NCI-H128 (cell line): Measurements from ENCODE around the gene DEFB125.
"Not testable (repeated sequence)": the region's sequence is repeated elsewhere in the genome, so short reads cannot be mapped to it uniquely, and the experiment has no call there.

Experiments
- DNase-seq: peaks from one replicate; lab custom pipeline; 2025; ENCODE audit not compliant: unreplicated experiment; lab: John Stamatoyannopoulos, UW

Gene DEFB125

GRCh38 chr20:87401-87800, at the start of gene DEFB125:
Gene DEFB125, plus strand, starts transcription at chr20:87672. Its CDS starts 38 bp downstream, at chr20:87710.
- no peak for DNase-seq

DNA sequence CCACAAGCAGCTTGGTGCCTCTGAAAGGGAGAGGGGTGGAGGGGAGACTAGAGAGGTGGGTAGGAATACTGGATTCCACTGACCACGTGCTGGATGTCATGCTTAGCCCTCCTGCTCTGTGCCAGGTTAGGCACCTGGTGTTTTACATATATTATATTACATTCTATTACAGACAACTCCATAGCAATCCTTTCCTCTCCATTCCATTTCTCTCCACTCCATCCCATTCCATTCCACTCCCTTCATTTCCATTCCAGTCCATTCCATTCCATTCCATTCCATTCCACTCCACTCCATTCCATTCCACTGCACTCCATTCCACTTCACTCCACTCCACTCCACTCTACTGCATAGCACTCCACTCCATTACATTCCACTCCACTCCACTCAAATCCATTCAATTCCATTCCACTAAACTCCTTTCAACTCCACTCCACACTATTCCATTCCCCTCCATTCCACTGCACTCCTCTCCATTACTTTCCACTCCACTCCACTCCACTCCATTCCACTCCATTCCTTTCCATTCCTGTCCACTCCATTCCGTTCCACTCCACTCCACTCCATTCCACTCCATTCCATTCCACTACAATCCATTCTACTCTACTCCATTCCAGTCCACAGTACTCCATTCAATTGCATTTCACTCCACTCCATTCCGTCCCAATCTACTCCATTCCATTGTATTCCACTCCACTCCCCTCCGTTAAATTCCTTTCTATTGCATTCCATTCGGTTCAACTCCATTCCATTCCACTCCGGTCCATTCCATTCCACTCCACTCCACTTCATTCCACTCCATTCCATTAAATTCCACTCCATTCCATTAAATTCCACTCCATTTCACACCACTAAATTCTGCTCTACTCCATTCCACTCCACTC, 27.2 kb upstream of the DEFB125 start:
- DNase-seq = no peak

GRCh38 chr20:61230-61629, 26.2 kb upstream of the DEFB125 start:
- no peak for DNase-seq

- no peak for DNase-seq
Measured at GRCh38 chr20:61757-62156, 25.7 kb upstream of the DEFB125 start.

GRCh38 chr20:62487-62886, 25.0 kb upstream of the DEFB125 start:
- DNase-seq = no peak

DNA sequence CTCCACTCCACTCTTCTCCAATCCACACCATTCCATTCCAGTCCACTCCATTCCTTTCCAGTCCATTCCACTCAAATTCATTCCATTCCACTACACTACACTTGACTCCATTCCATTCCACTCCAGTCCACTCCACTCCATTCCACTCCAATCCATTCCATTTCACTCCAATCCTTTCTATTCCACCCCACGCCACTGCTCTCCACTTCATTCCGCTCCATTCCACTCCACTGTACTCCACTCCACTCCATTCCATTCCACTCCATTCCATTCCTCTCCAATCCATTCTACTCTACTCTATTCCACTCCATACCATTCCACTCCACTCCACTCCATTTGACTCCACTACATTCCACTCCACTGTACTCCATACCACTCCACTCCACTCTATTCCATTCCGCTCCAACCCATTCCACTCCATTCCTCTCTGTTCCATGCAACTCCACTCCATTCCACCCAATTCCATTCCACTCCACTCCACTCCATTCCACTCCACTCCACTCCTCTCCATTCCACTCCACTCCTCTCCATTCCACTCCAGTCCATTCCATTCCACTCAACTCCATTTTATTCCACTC, 23.4 kb upstream of the DEFB125 start:
- no peak for DNase-seq

DNA sequence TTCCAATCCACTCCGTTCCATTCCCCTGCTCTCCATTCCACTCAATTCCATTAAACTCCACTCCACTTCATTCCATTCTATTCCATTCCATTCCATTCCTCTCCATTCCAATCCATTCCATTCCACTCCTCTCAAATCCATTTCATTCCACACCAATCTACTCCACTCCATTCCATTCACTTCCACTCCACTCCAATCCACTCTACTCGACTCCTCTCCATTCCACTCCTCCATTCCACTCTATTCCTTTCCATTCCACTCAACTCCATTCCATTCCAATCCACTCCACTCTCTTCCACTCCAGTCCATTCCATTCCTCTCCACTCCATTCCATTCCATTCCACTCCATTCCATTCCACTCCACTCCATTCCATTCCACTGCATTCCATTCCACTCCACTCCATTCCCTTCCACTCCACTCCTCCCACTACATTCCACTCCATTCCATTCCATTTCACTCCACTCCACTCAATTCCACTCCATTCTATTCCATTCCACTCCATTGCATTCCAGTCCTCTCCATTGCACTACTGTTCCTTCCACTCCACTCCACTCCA, 22.6 kb upstream of the DEFB125 start:
- no peak for DNase-seq

DNA sequence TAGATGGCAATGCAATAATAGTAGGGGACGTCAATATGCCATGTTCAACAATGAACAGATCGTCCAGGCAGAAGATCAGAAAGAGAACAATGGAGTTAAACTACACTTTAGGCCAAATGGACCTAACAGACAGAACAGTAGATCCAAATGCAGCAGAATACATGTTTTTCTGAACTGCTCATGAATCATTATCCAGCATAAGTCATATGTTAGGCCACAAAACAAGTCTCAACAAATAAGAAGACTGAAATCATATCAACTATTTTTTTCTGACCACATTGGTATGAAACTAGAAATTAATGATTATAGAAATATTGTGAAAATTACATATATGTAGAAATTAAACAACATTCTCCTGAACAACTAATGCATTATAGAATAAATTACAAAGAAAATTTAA, 10.2 kb upstream of the DEFB125 start:
- no peak for DNase-seq

GRCh38 chr20:78338-78737, 9.1 kb upstream of the DEFB125 start:
- DNase-seq = no peak

DNA sequence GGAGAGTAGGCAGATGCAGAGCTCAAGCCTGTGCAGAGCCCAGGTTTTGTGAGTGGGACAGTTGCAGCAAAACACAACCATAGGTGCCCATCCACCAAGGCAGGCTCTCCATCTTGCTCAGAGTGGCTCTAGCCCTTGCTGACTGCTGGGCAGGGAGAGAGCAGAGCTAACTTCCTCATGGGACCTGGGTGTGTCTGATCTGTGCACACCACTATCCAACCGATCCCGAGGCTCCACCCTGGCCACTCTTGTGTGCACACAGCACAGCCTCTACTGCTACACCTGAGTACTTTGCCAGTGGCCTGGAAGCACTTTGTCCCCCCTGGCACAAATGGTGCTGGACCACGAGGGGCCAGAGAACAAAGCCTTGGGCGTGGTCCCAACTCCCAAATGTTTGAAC, 7.9 kb upstream of the DEFB125 start:
- no peak for DNase-seq

- DNase-seq = no peak
Measured at GRCh38 chr20:90651-91050, 3.2 kb downstream of the DEFB125 start.

DNA sequence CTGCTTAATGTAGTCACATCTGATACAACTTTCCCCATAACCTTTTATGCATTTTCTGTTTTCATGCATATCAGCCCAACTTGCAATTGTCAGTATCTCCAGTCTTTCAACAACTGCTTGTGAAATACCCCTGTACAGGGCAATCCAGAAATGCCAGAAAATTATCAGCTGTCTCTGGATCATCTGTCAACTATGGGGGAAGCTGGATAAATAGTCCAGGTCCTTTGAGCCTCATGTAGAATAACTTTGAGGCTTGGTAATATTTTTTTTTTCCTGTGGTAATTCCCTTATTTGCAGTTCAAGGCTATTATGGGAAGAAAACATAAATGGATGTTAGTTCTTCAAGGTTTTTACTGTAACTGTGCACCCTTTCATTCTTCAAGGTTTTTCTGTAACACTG, 6.2 kb downstream of the DEFB125 start:
- no peak for DNase-seq

GRCh38 chr20:95215-95614, 7.7 kb downstream of the DEFB125 start:
- DNase-seq = no peak

DNA sequence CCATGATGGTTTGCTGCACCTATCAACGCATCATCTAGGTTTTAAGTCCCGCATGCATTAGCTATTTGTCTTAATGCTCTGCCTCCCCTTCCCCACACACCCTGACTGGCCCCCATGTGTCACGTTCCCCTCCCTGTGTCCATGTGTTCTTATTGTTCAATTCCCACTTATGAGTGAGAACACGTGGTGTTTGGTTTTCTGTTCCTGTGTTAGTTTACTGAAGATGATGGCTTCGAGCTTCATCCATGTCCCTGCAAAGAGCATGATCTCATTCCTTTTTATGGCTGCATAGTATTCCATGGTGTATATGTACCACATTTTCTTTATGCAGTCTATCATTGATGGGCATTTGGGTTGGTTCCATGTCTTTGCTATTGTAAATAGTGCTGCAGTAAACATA, 10.2 kb downstream of the DEFB125 start:
- DNase-seq = not testable (repeated sequence)

DNA sequence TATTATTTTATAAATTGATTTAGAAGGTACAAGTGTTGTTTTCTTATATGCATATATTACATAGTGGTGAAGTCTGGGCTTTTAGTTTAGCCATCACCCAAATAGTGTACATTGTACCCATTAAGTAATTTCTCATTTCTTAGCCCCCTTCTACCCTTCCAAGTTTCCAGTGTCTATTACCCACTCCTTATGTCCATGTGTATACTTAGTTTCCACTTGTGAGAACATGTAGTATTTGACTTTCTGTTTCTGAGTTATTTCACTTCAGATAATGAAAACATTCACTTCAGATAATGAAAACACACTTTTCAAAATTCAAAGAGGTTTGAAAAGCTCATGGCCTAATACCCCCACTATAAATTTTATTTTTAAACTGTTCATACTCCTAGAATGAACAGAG, 14.5 kb downstream of the DEFB125 start:
- DNase-seq = no peak

GRCh38 chr20:103456-103855, 16.0 kb downstream of the DEFB125 start:
- DNase-seq = no peak

DNA sequence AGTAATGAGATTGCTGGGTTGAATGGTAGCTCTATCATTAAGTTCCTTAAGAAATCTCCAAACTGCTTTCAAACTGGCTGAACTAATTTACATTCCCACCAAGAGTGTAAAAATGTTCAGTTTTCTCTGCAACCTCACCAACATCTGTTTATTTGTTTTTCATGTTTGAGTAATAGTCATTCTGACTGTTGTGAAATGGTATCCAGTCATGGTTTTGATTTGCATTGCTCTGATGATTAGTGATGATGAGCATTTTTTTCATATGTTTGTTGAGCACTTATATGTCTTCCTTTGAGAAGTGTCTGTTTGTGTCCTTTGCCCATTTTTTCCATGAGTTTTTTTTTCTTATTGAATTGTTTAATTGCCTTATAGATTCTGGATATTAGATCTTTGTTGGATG, 24.9 kb downstream of the DEFB125 start:
- DNase-seq = no peak

DNA sequence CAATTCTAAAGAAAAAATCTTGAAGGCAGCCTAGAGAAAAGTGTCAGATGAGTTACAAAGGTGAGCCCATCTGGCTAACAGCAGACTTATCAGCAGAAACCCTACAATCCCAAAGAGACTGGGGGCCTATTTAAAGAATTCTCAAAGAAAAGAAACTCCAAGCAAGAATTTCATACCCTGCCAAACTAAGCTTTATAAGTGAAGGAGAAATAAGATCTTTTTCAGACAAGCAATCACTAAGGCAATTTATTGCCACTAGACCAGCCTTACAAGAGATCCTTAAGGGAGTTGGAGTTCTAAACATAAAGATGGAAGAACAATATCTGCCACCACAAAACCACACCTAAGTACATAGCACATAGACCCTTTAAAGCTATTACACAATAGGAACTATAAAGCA, 30.0 kb downstream of the DEFB125 start:
- no peak for DNase-seq

DNA sequence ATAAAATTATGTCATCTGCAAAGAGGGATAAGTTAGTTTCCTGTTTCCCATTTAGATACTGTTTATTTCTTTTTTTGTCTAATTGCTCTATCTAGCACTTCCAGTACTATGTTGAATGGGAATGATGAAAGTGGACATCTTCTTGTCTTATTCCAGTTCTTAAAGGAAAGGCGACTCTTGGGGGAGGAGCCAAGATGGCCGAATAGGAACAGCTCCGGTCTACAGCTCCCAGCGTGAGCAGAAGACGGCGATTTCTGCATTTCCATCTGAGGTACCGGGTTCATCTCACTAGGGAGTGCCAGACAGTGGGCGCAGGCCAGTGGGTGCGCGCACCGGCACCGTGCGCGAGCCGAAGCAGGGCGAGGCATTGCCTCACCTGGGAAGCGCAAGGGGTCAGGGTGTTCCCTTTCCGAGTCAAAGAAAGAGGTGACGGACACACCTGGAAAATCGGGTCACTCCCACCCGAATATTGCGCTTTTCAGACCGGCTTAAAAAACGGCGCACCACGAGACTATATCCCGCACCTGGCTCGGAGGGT, 42.4 kb downstream of the DEFB125 start:
- not testable (repeated sequence) for DNase-seq

DNA sequence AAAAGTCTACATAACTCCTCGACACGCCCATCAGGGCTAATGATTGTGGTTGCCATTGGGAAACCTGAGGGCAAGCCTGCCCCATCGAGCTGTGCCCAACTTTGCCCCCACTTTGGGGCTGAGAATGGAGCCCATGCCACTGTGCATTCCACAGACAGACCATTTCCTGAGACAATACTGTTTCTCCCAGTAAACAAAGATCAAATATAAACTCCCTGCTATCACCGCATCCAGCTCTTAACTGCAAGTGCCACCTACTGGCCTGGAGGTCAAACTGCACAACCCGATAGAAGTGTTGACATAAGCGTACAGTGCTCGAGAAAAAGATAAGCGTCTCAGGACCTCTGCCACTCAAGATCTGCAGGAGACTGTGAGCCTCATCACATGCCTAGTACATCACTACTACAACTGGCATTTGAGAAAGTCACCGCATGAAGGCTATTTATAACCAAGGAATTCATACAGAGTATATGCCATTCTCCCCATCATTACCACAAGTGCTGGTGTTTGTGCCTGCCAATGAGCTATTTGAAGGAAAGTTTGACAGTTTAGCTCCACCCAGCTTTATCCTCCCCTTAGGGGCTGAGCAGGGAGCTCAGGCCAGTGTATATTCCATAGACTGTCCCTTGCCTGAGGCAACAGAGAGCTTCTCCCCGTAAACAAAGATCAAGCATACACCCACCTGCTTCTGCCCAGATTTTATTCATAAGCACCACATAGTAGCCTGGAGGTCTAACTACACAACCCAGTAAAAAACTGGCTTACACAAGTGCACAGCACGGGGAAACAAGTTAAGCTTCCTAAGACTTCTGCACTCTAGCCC, 50.4 kb downstream of the DEFB125 start:
- DNase-seq = no peak

DNA sequence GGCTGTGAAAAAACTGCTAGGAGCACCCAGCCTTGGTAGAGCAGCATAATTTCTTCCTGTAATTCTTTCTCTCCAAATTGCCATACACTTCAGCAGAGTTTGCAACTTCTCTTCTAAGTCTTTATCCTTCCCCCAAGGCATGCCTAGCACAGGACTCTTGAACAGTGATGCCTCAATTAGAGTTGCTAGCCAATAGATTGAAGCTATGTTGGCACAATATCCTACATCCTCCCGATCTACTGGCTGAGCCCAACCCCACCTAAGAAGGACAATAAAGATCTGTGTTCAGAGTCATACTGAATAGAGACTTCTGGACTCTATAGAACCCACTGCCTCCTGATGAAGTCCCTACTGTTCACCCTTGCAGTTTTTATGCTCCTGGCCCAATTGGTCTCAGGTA, 54.8 kb downstream of the DEFB125 start, which contains the start of gene DEFB126:
DEFB126 (plus strand) TSS at position 301 of the 400 bp plus-strand sequence; CDS start at position 340, 39 bp downstream.
- no peak for DNase-seq
